GM12878 (cell line): Measurements from ENCODE around the gene TAS2R39.

Source experiments
- POLR2A ChIP-seq: IDR thresholded peaks from 2 replicates; pipeline ENCODE4 v1.6.1; 2011; ENCODE audit warnings: low read depth, mild to moderate bottlenecking, low read length
- RAD21 ChIP-seq: IDR thresholded peaks from 2 replicates; pipeline ENCODE4 v1.6.1; 2011; ENCODE audit warnings: mild to moderate bottlenecking, low read depth, low read length, moderate library complexity; ENCODE audit not compliant: insufficient read depth

DNA sequence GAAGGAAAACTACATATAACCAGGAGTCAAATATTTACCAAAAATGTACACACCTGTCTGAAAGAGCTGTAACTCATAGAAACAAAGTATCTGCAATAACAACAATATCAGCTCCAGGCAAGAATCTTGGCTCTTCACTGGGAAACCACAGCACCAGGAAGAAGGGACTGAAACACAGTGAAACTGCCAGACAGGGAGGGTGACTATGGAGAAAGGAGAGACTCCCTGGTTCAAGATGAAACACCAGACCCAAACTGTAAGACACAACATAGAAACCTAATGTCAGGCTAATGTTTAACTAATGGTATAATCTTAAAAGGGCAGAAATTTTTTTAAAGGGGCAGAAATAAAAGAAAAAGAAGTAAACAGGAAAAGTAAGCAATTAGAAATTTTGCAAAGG lies 11.5 kb upstream of the TAS2R39 start:
- TF ChIP-seq RAD21: no peak
- no peak for TF ChIP-seq POLR2A
